ENCODE data around the gene MRGPRF.

MRGPRF gene

GRCh38 chr11:69053546-69054396, 40.7 kb upstream of the MRGPRF start:
- no peak for TF ChIP-seq CTCF (IDR thresholded peaks at IDR 0.05; ENCODE audit: insufficient read depth, missing control alignments)
- FAIRE-seq: no peak
- DNase-seq (ENCODE audit: insufficient read length, low spot score): no peak

GRCh38 chr11:69053169-69053477, 40.1 kb upstream of the MRGPRF start:
- DNase-seq (ENCODE audit: insufficient read length, low spot score) (no peak), FAIRE-seq (no peak)

GRCh38 chr11:69052343-69053168, 39.5 kb upstream of the MRGPRF start:
- no peak for DNase-seq (ENCODE audit: insufficient read length, low spot score)
- no peak for TF ChIP-seq CTCF (IDR thresholded peaks at IDR 0.05; ENCODE audit: insufficient read depth, missing control alignments)
- FAIRE-seq: no peak

More at GRCh38 chr11:69053169-69053477, 40.1 kb upstream of the MRGPRF start:
- no peak for TF ChIP-seq CTCF (IDR thresholded peaks at IDR 0.05; ENCODE audit: insufficient read depth, missing control alignments)

- FAIRE-seq (no peak), DNase-seq (ENCODE audit: insufficient read length, low spot score) (no peak)
- TF ChIP-seq CTCF (IDR thresholded peaks at IDR 0.05; ENCODE audit: insufficient read depth, missing control alignments): no peak
Measured at GRCh38 chr11:69051381-69052342, 38.6 kb upstream of the MRGPRF start.

GRCh38 chr11:69050592-69051380, 37.7 kb upstream of the MRGPRF start:
- TF ChIP-seq CTCF (IDR thresholded peaks at IDR 0.05; ENCODE audit: insufficient read depth, missing control alignments): no peak
- FAIRE-seq (no peak), DNase-seq (ENCODE audit: insufficient read length, low spot score) (no peak)

- TF ChIP-seq CTCF (IDR thresholded peaks at IDR 0.05; ENCODE audit: insufficient read depth, missing control alignments): no peak
- no peak for DNase-seq (ENCODE audit: insufficient read length, low spot score)
- no peak for FAIRE-seq
Measured at GRCh38 chr11:69049490-69049867, 36.4 kb upstream of the MRGPRF start.
